GM23338 (cell line): ENCODE measurements around the gene MYD88.

ENCODE experiments used
- CREB1 ChIP-seq: fragments of 250-450 bp; sonication (Bioruptor Pico); IDR thresholded peaks from 2 replicates; pipeline ENCODE4 v1.5.0; 2020; ENCODE audit warnings: low read depth, mild to moderate bottlenecking, moderate library complexity
- CTCF ChIP-seq, 2 experiments: fragments of 200-600 bp in 1 of 2; sonication (generic) in 1 of 2; conservative IDR thresholded peaks; 2 replicates each; pipeline versions ENCODE4 v1.5.1 to v1.6.1; 2016 to 2017; ENCODE audit warnings: antibody characterized with exemption in 2 of 2, low read depth in 2 of 2, mild to moderate bottlenecking in 2 of 2, moderate library complexity in 1 of 2
- ETS1 ChIP-seq: IDR thresholded peaks from 2 replicates; pipeline ENCODE4 v1.6.1; 2016; ENCODE audit warnings: antibody characterized with exemption
- EZH2 ChIP-seq: fragments of 200-600 bp; sonication (generic); IDR thresholded peaks from one replicate; pipeline ENCODE4 v1.8.0; 2017; ENCODE audit warnings: antibody characterized with exemption, mild to moderate bottlenecking, low read depth; ENCODE audit not compliant: unreplicated experiment
- EZH2phosphoT487 ChIP-seq: fragments of 200-600 bp; sonication (generic); IDR thresholded peaks from one replicate; pipeline ENCODE4 v1.8.1; 2018; ENCODE audit warnings: antibody characterized with exemption; ENCODE audit not compliant: unreplicated experiment
- POLR2AphosphoS5 ChIP-seq: IDR thresholded peaks from 2 replicates; pipeline ENCODE4 v1.6.1; 2016; ENCODE audit warnings: antibody characterized with exemption, low read depth
- REST ChIP-seq: IDR thresholded peaks from one replicate; pipeline ENCODE4 v1.6.1; 2018; ENCODE audit warnings: antibody characterized with exemption; ENCODE audit not compliant: unreplicated experiment
- ZNF114 ChIP-seq: fragments of 250-450 bp; sonication (Bioruptor Pico); IDR thresholded peaks from 2 replicates; pipeline ENCODE4 v1.5.0; 2020; ENCODE audit warnings: mild to moderate bottlenecking, moderate library complexity
- ZNF331 ChIP-seq: fragments of 250-450 bp; sonication (Bioruptor Pico); IDR thresholded peaks from 2 replicates; pipeline ENCODE4 v1.5.0; 2020; ENCODE audit warnings: low read depth, mild to moderate bottlenecking, moderate library complexity

- TF ChIP-seq CTCF (conservative IDR thresholded peaks at IDR 0.05; ENCODE audit: low read depth in 2 of 2) (no peak), EZH2 (no peak), ZNF331 (CRISPR knock-in tag) (no peak), ZNF114 (no peak), CREB1 (CRISPR knock-in tag) (no peak), ETS1 (no peak), REST (no peak), POLR2AphosphoS5 (no peak), EZH2phosphoT487 (no peak)
Observed at GRCh38 chr3:38167591-38167990, 29.1 kb downstream of the MYD88 start.
